ENCODE measurements around the gene PXDN.

PXDN gene

DNA sequence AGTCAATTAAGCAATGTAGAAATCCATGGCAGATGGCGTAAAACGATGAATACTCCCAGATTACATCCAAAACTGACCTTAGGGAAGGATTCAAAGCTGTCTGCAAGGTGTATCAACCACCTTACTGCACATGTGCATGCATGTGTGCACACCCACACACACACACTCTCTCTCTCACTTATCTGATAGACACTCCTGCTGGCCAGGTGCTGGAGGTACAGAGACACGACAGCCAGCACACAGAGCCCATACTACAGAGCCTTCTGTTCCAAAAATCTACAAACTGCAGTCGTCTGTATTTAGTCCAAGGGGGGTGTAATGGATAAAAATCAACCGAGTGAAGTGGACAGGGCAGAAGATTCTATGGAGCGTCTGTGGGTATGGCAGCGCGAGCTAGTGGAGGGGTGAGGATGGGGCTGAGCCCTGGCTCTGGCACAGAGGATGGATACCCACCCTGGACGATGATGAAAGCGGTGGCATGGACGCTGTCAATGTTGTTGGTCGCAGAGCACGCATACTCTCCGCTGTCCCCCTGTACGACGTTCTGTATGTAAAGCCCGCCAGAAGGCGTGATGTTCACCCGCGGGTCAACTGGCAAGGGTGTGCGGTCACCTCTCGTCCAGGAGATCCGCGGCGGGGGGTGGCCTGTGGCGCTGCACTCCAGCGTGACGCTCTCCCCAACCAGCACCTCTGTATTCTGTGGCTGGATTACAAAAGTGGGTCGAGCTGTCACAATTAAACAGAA is 78.4 kb downstream of the PXDN start:
- DNase-seq (ENCODE audit: low read depth, low spot score), result no peak

DNA sequence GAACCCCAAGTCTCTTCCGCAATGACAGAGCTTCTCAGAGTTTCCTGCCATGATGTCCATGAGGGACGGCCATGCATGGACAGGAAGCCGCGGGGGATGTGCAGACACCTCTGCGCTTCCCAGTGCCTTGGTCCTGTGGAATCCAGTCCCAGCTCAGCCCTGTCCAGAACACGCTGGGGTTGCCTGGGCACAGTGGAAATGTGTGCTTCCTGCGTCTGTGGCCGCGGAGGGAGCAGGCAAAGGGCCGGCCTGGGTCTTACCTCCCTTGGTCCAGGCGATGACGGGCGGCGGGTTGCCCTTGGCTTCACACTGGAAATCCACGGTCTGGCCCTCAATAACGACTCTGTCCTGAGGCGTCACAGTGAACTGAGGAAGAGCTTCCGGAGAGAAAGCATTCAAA is 79.6 kb downstream of the PXDN start:
- no peak for DNase-seq (ENCODE audit: low read depth, low spot score)

DNA sequence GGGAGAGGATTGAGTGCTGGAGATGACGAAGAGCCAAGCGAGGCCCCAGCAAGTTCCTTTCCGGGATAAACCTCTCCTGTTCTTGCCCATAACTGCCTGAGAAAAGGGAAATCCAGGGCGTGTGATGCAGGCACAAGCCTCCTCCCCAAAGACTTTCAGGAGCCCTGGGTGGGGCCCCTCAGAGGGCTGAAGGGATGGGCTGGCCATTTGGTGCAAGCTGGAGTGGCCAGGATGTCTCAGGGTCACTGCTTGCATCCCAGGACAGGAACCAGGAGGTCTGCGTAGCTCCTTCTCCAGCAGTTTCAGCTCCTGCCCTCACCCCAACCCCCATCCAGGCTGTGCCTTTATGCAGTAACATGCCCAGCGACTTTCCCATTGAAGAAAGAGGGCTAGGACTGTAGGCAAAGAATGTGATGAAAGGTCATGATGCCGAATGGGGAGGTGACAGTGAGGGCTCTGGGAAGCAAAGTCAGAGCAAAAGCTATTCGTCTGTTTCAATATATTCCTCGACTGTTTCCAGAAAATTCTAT is 80.2 kb downstream of the PXDN start:
- DNase-seq (ENCODE audit: low read depth, low spot score), result no peak

DNA sequence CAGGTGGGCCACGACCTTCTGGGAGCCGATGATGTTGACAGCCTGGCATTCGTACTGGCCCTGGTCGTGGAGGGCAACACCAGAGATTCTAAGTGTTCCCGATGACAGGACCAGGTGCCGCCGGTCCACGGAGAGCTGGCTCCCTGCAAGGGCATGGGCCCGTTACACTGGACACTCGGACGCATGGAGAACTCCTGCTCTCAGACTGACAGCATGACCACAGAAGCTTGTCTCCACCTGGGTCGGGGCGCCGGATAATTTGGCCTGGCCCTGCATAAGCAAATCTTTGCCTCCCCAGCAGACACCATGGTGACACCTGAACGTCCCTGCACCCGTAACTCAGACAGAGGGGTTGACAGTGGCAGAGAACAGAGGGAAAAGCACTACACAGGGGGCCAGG is 80.7 kb downstream of the PXDN start:
- DNase-seq (ENCODE audit: low read depth, low spot score), result no peak

DNA sequence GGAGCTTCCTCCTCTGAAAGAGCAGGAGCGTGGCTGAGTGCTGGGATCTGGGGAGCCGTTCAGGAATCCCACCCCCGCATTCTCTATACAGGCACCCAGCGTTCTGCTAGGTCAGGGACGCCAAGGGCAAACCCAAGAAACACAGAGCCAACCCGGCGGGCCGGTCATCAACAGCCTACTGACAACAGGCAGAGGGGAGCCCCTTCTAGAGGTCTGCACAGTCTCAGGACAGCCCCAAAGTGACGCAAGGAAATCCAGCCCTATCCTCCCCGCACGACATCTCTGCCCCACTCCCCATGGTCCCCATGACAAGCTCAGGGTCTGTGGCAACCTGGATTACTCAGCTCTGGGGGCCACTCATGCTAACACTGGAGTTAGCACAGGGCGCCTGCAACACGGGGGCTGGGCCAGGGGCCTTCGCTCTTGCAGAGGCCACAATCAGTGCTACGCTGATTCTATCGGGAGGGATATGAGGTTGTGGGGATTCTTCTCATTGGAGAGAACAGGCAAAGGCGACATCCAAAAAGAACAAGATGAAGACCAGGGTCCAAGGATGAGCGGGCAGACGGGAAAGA is 81.6 kb downstream of the PXDN start:
- DNase-seq (ENCODE audit: low read depth, low spot score), result no peak

DNA sequence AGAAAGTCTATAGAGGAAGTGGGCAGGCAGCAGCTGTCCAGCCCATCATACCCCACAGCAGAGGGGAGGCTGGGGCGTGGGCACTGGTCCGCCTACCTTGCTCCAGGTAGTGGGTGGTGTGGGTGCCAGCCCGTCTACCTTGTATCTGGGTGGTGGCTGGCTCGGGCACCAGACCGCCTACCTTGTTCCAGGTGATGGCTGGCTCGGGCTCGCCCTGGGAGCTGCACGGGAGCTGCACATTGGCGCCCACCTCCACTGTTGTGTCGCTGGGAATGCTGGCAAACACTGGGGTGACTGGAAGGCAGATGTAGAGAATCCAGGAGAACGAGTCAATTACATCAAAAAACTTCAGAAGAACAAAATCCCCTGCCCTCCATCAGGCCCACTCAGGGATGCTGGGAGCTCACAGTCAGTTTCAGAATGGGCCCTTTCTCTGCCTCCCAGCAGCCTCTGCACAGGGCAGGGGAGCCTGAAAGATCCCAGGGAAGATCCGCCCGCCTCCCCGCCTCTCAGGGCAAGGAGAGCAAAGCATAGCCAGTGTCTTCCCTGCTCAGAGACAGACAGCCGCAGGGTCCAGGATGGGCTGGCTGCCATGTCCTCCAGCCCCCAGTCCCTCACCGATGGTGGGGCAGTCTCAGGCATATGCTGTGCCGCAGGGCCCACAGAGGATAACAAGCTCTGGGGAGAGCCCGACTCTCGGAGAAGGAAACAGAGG is 82.3 kb downstream of the PXDN start:
- DNase-seq (ENCODE audit: low read depth, low spot score), result no peak

DNA sequence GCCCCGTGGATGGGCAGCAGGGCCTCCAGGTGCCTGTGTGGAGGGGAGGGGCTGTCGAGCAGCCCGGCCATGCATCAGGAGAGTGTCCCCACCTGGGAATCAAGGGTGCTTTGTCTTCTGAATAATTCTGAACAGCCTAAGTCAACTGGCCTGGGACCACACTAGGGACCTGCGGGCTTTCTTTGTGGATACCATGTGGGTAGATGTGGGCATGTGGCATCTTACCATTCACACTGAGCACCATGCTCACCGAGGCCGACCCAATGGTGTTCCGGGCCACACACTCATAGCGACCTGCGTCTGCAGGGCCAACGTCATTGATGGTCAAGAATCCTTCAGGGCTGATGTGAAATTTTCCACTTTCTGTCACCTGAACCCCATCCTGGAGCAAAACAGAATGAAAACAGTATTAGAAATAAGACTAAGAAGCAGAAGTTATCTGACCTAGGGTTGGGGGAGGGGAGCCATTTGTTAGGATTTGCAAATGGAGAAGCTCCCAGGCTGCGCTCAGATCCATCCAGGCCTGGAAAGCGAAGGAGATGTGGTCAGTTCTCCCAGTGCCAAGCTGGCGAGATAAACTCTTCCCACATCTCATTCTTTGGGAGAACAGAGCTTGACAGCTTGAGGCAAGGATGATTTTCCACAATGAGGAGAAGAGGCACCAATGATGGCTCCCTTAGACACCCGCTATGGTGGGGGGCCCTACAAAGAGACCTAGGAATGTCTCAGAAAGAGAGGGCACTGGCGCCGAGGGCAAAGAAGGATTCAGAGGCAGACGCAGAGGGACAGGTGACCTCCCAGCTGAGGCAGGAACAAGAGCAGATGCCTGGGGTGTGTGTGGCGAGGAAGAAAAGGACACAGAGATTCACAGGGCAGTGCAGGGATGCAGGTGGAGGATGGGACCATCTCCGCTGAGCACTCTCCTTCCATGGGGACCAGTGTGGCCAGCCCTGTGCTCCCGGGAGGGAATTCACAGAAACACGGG is 83.4 kb downstream of the PXDN start:
- DNase-seq (ENCODE audit: low read depth, low spot score), result no peak

DNA sequence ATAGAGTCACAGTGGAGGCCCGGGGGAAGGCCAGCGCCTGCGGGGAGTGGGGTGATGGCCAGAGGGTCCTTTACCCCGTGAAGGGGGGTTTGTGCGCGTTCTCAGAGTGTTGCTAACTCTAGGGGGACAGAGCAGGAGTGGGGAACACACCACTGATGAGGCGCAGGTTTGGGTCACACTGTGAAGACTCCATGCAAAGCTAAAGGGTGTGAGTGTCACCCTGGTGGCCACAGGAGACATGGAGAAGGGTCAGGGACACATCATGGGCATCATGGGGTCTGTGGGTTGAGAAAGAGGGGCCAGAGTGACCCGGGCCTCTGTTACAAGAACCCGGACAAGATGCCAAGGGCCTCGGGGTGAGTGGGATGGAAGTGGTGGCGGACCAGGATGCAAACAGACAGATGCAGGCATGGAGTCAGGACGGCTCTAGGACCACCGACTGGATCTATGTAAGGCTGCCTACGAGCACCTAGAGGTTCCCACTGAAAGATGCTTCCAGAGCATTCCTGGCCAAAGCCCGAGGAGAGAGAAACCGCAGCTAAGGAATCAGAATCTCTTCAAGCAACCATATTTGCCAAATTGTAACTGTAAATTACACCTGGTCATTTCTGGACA is 84.3 kb downstream of the PXDN start:
- DNase-seq (ENCODE audit: low read depth, low spot score), result no peak

DNA sequence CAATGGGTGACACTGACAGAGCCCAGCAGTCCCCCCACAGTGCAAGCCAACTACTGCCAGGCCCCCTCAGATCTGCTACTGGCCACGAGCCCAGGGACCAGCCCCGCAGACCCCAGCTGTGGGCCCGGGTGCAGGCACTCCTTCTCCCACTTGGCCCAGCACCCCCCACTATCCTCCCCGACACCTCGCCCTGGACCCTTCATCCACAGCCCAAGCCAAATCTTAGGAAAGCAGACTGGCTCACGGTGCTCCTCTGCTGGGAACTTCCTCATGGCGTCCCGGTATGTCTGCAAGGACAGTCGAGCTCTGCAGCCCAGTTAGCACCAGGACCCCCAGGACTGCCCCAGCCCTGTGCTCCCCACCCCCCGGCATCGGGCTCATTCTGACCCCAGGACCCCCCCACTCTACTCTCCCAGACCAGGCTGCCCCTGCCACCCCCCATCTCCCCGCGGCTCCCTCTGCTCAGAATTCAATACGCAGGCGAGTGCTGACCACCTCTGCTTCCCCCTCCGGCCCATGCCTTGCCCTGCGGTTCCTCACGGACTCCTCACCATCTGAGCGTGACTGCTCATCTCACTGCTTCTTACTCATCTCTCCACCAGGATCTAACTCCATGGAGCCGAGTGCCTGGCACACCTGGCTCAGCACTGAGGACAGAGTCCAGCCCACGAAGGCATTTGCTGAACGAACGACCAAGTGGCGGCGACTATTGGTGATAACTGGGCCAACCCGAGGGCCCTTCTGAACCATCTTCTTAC is 85.7 kb downstream of the PXDN start:
- no peak for DNase-seq (ENCODE audit: low read depth, low spot score)

DNA sequence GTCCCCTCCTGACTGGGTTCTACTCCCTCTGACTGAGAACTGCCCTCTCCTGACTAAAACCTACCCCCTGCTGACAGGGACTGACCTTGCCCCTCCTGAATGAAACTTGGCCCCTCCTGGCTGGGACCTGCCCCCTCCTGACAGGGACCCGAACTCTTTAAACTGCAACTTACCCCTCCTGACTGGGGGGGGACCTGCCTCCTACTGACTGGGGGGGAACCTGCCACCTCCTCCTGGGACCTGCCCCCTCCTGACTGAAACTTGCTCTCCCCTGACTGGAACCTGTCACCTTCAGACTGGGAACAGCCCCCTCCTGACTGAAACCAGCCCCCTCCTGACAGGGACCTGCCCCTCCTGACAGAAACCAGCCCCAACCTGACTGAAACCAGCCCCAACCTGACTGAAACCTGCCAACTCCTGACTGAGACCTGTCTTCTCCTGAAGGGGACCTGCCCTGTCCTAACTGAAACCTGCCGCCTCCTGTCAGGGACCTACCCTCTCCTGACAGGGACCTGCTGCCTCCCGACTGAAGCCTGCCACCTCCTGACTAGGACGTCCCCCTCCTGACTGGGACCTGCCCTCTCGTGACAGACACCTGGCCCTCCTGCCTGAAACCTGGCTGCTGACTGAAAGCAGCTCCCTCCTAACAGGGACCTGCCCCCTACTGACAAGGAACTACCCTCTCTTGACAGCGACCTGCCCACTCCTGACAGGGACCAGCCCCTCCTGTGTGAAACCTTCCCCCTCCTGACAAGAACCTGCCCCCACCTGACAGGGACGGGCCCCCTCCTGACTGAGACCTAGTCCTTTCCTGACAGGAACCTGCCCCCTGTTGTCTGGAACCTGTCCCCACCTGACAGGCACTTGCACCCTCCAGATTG is 87.1 kb downstream of the PXDN start:
- no peak for DNase-seq (ENCODE audit: low read depth, low spot score)

DNA sequence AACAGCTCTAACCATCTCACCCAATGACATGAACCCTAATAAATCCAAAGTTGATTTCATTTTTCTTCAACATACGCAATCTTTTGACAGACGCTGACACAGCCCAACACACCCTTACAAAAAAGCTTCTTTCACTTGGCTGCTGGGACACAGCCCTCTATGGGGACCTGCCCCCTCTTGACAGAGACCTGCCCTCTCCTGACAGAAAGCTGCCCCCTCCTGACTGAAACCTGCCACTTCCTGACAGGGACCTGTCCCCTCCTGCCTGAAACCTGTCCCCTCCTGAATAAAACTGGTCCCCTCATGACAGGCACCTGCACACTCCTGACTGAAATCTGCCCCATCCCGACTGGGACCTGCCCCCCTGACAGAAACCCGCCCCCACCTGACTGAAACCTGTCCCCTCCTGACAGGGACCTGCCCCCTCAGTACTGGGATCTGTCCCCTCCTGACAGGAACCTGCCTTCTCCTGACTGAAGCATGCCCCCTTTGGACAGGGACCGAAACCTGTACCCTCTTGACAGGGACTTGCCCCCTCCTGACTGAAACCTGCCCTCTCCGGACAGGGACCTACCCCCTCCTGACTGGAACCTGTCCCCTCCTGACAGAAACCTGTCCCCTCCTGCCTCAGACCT is 87.9 kb downstream of the PXDN start:
- DNase-seq (ENCODE audit: low read depth, low spot score), result no peak

DNA sequence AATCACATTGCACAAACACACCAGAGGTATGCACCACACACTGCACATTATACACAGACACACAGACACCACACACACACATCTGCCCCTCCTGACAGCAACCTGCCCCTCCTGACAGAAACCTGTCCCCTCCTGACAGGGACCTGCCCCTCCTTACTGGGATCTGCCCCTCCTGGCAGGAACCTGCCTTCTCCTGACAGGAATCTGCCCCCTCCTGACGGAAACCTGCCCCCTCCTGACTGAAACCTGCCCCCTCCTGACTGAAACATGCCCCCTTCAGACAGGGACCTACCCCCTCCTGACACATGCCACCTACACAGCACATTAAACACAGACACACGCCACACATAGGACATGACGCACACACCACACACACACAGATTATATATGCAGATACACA is 88.9 kb downstream of the PXDN start:
- no peak for DNase-seq (ENCODE audit: low read depth, low spot score)

DNA sequence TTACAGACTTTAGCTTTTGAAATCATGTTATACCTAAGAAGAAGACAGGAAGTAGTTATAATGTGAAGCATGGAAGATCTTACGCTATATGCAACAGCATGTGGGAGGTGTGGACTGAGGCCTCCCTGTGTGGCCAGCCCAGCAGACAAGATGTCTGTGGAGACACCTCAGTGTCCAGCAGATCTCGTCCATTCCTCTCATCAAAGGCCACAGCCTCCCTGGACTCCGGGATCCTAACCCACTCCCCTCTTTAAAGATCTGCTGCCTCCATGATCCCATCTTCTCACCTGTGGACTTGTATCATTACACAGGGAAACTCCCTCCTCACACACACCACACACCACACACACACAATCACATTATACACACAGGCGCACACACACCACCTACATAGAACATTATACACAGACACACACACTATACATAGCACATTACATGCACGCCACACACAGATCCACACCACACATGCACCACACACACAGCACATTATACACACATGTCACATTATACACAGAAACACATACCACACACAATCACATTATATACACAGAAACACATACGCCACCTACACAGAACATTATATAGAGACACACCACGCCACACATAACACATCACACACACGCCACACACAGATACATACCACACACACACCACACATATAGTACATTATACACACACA is 89.5 kb downstream of the PXDN start:
- DNase-seq (ENCODE audit: low read depth, low spot score), result no peak

DNA sequence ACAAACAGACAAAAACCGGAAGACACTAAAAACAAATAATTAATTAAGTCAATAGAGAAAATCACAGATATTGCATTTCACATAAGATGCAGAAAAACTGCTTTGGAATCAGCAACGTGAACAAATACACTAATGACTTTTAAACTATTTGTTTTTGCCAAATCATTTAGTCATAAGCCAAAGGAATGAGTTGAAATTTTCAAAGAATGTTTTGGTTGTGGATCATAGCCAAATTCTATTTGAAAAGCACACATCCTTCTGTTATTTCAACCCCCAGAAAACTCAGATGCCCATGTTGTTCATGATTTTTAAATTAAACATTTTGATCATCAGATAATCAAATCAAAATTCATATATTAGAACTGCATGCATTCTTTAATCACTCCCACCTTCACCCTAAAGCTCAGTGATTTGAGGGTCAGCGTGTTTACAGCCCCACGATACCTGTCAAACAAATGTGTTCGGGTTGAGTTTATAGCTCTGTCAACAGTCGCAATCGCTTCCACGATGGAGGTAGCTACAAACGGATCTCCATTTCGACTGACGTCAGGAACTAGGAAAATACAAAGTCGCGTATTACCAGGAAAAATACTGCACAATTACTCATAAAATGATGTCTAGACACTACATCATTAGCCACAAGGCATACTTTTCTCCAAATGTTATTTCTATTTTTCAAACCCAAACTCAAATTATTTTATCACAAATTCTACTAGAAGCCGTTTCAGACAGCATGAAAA is 90.2 kb downstream of the PXDN start:
- DNase-seq (ENCODE audit: low read depth, low spot score), result peak; percentile 47

DNA sequence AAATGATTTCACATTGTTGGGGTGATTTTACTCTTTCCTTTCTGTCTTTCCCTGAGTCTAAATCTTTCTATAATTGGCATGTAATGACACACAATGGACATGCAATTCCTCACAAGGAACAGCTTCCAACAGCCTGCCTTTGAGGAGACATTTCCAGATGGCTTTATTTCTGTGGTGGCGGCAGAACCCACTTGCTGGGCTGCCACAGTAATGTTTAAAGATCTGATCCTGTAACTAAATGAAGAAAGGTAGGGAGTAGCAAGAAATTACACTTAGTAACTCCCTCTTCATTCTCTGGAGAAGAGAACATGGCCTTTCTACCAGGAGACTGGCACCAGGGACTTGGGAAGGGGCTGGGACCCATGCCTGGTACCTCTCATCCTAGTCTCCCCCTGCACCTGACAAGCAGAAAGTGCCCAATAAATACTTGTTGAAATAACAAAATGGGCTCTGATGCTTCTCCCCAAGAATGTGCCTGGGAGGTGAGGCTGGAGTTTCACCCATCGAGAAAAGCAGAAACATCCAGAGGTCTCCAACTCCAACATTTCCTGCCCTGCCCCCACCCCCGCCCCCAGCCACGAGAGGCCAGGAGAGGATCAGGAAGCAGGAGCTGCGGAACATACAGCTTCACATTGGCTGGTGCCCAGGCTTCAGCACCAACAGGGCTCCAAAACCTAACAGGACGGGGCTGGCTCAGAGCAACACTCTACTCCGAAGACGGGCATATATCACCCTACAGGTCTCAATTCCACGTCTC is 92.1 kb downstream of the PXDN start:
- DNase-seq (ENCODE audit: low read depth, low spot score), result no peak

DNA sequence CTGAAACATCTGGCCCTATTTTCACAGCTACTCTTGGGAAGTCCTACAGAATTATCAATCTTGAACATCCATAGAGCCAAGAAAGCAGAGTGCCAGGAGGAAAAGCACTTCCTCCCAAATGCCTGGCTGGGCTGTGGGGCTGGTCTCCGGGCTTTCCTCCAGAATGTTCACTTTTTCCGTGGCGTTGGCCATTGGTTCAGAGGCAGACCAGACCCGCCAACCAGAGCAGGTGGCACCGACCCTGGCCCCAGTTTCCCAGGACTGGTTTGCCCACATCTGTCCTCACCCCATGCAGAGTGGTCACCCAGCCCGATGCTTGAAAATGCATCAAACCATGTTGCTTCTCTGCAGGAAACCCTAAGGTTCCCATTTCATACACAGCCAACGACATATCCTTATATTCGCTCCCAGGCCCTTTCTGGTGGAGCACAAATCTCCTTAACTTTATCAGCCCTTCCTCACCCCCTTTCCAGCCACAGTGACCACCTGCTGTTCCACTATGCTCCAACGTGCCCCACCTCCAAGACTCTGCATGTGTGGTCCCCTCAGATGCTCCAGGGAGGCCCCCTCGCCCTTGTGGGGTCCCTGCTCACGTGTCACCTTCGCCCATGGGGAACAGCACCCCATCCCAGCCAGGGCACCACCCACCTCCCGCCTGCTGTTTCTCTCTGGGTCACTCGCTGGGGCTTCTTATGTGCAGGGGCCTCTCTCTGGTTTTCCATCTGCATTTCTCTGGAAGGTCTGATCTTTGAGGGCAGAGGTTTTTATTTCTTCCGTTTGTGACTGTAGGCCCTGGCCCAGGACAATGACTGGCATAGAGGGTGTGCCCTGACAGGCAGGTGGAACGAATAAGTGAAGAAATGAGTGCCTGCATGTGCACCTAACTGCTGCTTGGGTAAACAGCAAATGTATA is 92.9 kb downstream of the PXDN start:
- DNase-seq (ENCODE audit: low read depth, low spot score), result no peak

Data from brain pericyte (primary cell).